HepG2 (cell line): ENCODE measurements around the gene MTCL1. TPM values are rescaled to one million over a fixed set of nuclear protein-coding genes. Genes with fewer than 3 reads are reported as not detected.
A peak's percentile ranks its signal among the peaks of the same experiment; 100 is the strongest.

Source experiments
- ARID5B ChIP-seq: IDR thresholded peaks from 2 replicates; pipeline ENCODE4 v1.4.0; 2020; ENCODE audit warnings: mild to moderate bottlenecking, missing genetic modification reagents
- ARNT ChIP-seq: fragments of 450-650 bp; IDR thresholded peaks from 2 replicates; pipeline ENCODE4 v1.6.1; 2017
- FOXK1 ChIP-seq: sonication (generic); formaldehyde crosslinking; IDR thresholded peaks from 2 replicates; pipeline ENCODE4 v1.4.0; 2020; ENCODE audit warnings: low read depth, missing genetic modification reagents, borderline replicate concordance
- FOXP4 ChIP-seq: sonication (generic); formaldehyde crosslinking; IDR thresholded peaks from 2 replicates; pipeline ENCODE4 v1.4.0; 2020; ENCODE audit warnings: missing genetic modification reagents
- GFI1 ChIP-seq: sonication (generic); formaldehyde crosslinking; IDR thresholded peaks from 2 replicates; pipeline ENCODE4 v1.5.0; 2020; ENCODE audit warnings: missing genetic modification reagents, mild to moderate bottlenecking, borderline replicate concordance
- JUND ChIP-seq: sonication (generic); formaldehyde crosslinking; IDR thresholded peaks from 2 replicates; pipeline ENCODE4 v1.8.0; 2022; ENCODE audit warnings: mild to moderate bottlenecking, missing genetic modification reagents
- KMT2A ChIP-seq: sonication (generic); formaldehyde crosslinking; IDR thresholded peaks from 2 replicates; pipeline ENCODE4 v1.4.0; 2020; ENCODE audit warnings: missing genetic modification reagents
- LCORL ChIP-seq, 2 experiments: fragments of 450-650 bp in 1 of 2; sonication (generic) in 1 of 2; formaldehyde crosslinking in 1 of 2; IDR thresholded peaks; 2 replicates each; pipeline versions ENCODE4 v1.5.0 to v1.6.1; 2017 to 2020; ENCODE audit warnings: antibody characterized with exemption in 1 of 2, missing genetic modification reagents in 1 of 2
- NCOR1 ChIP-seq: fragments of 200-600 bp; sonication (generic); IDR thresholded peaks from 2 replicates; pipeline ENCODE4 v1.7.0; 2017; ENCODE audit warnings: antibody characterized with exemption, low read length, borderline replicate concordance
- PITX1 ChIP-seq: sonication (generic); formaldehyde crosslinking; IDR thresholded peaks from 2 replicates; pipeline ENCODE4 v1.5.1; 2020; ENCODE audit warnings: mild to moderate bottlenecking, missing genetic modification reagents
- POLR2G ChIP-seq: fragments of 200-400 bp; formaldehyde crosslinking; IDR thresholded peaks from 2 replicates; pipeline ENCODE4 v1.6.1; 2018; ENCODE audit warnings: mild to moderate bottlenecking, low read depth, low read length, moderate library complexity
- RCOR2 ChIP-seq: IDR thresholded peaks from 2 replicates; pipeline ENCODE4 v1.6.1; 2016; ENCODE audit warnings: missing biosample characterization, missing genetic modification reagents
- SKI ChIP-seq: fragments of 450-650 bp; IDR thresholded peaks from one replicate; pipeline ENCODE4 v1.6.1; 2018; ENCODE audit warnings: mild to moderate bottlenecking; ENCODE audit not compliant: partially characterized antibody
- TARDBP ChIP-seq: sonication (generic); formaldehyde crosslinking; IDR thresholded peaks from 2 replicates; pipeline ENCODE4 v1.8.0; 2022; ENCODE audit warnings: mild to moderate bottlenecking, missing genetic modification reagents
- TBL1XR1 ChIP-seq: fragments of 150-350 bp; IDR thresholded peaks from 2 replicates; pipeline ENCODE4 v1.6.1; 2014; ENCODE audit warnings: borderline replicate concordance, low read length; ENCODE audit not compliant: partially characterized antibody
- TFAP4 ChIP-seq: sonication (generic); IDR thresholded peaks from 2 replicates; pipeline ENCODE4 v1.6.1; 2016; ENCODE audit warnings: low read depth, borderline replicate concordance
- ZNF205 ChIP-seq: IDR thresholded peaks from 2 replicates; pipeline ENCODE4 v1.6.1; 2018; ENCODE audit warnings: missing biosample characterization, missing genetic modification reagents
- ZNF24 ChIP-seq: fragments of 450-650 bp; IDR thresholded peaks from 2 replicates; pipeline ENCODE4 v1.6.1; 2017; ENCODE audit warnings: antibody characterized with exemption, mild to moderate bottlenecking
- ZNF614 ChIP-seq: IDR thresholded peaks from 2 replicates; pipeline ENCODE4 v1.6.1; 2018; ENCODE audit warnings: missing biosample characterization, missing genetic modification reagents, inconsistent platforms, borderline replicate concordance
- ZNF768 ChIP-seq: sonication (generic); formaldehyde crosslinking; IDR thresholded peaks from 2 replicates; pipeline ENCODE4 v1.4.0; 2020; ENCODE audit warnings: missing genetic modification reagents
- ZNF800 ChIP-seq: sonication (generic); formaldehyde crosslinking; IDR thresholded peaks from 2 replicates; pipeline ENCODE4 v1.4.0; 2020; ENCODE audit warnings: missing genetic modification reagents
- polyA plus RNA-seq, 8 experiments: library from polyadenylated mRNA; depleted of rRNA in 3 of 8; stranded (reverse) in 7 of 8; unstranded in 1 of 8; fragments of >200 nt; fragmentation: Illumina TruSeq in 4 of 8; extraction: Trizol in 4 of 8; gene quantifications; 2 replicates each; pipeline versions ENCODE4 v1.2.1 to v1.2.3, GENCODE V29; 2011 to 2016; ENCODE audit warnings: low read depth in 4 of 8, missing spikeins in 1 of 8, mixed read lengths in 1 of 8; ENCODE audit not compliant: insufficient read depth in 1 of 8
- total RNA-seq, 5 experiments: library from RNA; depleted of rRNA; stranded (reverse); fragments of >200 nt; fragmentation: Illumina TruSeq; extraction: Trizol; gene quantifications; 2 replicates each; pipeline ENCODE4 v1.2.3, GENCODE V29; 2016; ENCODE audit warnings: low read depth in 1 of 5

MTCL1 gene
- total and polyA plus RNA-seq, 2 of the 13 experiments (the other 11 are each of a cell fraction or from before 2014, with no cell fraction given), result 3.1 to 3.2 TPM

- TF ChIP-seq GFI1 (CRISPR knock-in tag) (no peak), KMT2A (peak; percentile 70; the same call in 1 of the 2 replicates), NCOR1 (no peak; the same call in 1 of the 2 replicates), ZNF205 (CRISPR knock-in tag) (0 out of 2 replicates have a peak, but pooled peaks have one; percentile 73), SKI (peak; percentile 47), POLR2G (peak; percentile 53; the same call in 1 of the 2 replicates), ZNF24 (no peak), FOXP4 (peak; percentile 54), FOXK1 (CRISPR knock-in tag) (peak; percentile 61; the same call in 1 of the 2 replicates), TARDBP (0 out of 2 replicates have a peak, but pooled peaks have one; percentile 39), ZNF768 (CRISPR knock-in tag) (0 out of 2 replicates have a peak, but pooled peaks have one; percentile 39), ARNT (no peak), TBL1XR1 (peak; percentile 60), PITX1 (CRISPR knock-in tag) (0 out of 2 replicates have a peak, but pooled peaks have one; percentile 31), ARID5B (CRISPR knock-in tag) (peak; percentile 89), ZNF800 (CRISPR knock-in tag) (peak; percentile 72; the same call in 1 of the 2 replicates), ZNF614 (peak; percentile 90), JUND (CRISPR knock-in tag) (peak; percentile 93), LCORL (IDR thresholded peaks at IDR 0.05) (no peak), LCORL (CRISPR knock-in tag; IDR thresholded peaks at IDR 0.05) (0 out of 2 replicates have a peak, but pooled peaks have one; percentile 32), RCOR2 (CRISPR knock-in tag) (peak; percentile 69; the same call in 1 of the 2 replicates), TFAP4 (peak; percentile 54; the same call in 1 of the 2 replicates)
Measured at GRCh38 chr18:8730080-8730827, 24.9 kb downstream of the MTCL1 start (continued).
